Prostate gland (tissue), 2 donors: ENCODE data around the gene CHD5.

Experiments used
- POLR2A ChIP-seq: fragments of 450-650 bp; IDR thresholded peaks from one replicate; pipeline ENCODE4 v1.6.1; 2016; ENCODE audit warnings: antibody characterized with exemption, mild to moderate bottlenecking
- POLR2AphosphoS5 ChIP-seq: sonication (generic); formaldehyde crosslinking; IDR thresholded peaks from one replicate; pipeline ENCODE4 v1.6.1; 2017; ENCODE audit warnings: antibody characterized with exemption
- TF ChIP-seq, protein P1 (sequence below), 4 experiments: fragments of 200-600 bp in 2 of 4; fragments of 450-650 bp in 2 of 4; sonication (generic) in 2 of 4; IDR thresholded peaks; 1 replicate in 3 of 4; 2 replicates in 1 of 4; pipeline ENCODE4 v1.5.1; 2016 to 2019; ENCODE audit warnings: antibody characterized with exemption in 4 of 4, mild to moderate bottlenecking in 2 of 4, moderate library complexity in 2 of 4

DNA sequence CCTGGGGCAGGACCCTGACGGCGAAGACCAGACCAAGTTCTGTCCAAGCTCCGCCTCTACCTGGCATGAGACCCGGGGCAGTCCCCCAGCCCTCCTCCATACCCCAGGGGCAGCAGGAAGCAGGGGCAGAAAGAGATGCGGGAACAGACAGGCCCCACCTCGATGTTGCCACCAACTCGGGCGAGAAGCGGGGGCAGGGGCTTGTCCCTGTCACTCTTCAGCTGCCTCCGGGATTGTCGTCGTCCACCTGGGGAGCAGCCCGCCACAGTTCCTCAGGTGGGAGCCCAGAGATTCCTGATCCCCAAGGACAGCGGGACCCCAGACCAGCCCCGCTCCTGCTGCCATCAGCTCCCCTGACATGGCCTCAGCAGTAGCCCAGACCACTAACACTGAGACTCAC, 54.8 kb downstream of the CHD5 start:
- TF ChIP-seq, protein P1, sequence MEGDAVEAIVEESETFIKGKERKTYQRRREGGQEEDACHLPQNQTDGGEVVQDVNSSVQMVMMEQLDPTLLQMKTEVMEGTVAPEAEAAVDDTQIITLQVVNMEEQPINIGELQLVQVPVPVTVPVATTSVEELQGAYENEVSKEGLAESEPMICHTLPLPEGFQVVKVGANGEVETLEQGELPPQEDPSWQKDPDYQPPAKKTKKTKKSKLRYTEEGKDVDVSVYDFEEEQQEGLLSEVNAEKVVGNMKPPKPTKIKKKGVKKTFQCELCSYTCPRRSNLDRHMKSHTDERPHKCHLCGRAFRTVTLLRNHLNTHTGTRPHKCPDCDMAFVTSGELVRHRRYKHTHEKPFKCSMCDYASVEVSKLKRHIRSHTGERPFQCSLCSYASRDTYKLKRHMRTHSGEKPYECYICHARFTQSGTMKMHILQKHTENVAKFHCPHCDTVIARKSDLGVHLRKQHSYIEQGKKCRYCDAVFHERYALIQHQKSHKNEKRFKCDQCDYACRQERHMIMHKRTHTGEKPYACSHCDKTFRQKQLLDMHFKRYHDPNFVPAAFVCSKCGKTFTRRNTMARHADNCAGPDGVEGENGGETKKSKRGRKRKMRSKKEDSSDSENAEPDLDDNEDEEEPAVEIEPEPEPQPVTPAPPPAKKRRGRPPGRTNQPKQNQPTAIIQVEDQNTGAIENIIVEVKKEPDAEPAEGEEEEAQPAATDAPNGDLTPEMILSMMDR (IDR thresholded peaks at IDR 0.05), result no peak
- TF ChIP-seq POLR2A (no peak), POLR2AphosphoS5 (no peak)
